GM18867 (cell line): Measurements from ENCODE around the gene ACTL9.

ENCODE experiments used
- ATAC-seq: cut with Tn5 transposase; IDR thresholded peaks from one replicate; pipeline ENCODE4 v1.9.1; 2021; ENCODE audit warnings: mild to moderate bottlenecking, moderate library complexity; ENCODE audit not compliant: unreplicated experiment

ACTL9 gene

GRCh38 chr19:8686549-8686948 lies 12.0 kb downstream of the ACTL9 start:
- ATAC-seq = no peak

GRCh38 chr19:8684001-8684902 lies 14.3 kb downstream of the ACTL9 start:
- ATAC-seq = no peak

GRCh38 chr19:8682931-8683330 lies 15.7 kb downstream of the ACTL9 start:
- no peak for ATAC-seq

DNA sequence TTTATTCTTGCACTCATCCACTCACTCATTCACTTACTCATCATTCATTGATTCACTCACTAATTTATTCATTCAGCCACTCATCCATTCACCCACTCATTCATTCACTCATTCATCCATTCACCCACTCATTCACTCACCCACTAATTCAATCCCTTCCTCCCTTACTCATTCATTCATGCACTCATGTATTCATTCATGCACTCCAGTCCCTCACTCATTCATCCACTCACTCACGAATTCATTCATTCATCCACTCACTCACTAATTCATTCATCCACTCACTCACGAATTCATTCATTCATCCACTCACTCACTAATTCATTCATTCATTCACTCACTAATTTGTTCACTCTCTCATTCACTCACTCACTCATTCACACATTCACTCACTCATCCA lies 16.1 kb downstream of the ACTL9 start:
- no peak for ATAC-seq

GRCh38 chr19:8681345-8682029 lies 17.1 kb downstream of the ACTL9 start:
- ATAC-seq = no peak

DNA sequence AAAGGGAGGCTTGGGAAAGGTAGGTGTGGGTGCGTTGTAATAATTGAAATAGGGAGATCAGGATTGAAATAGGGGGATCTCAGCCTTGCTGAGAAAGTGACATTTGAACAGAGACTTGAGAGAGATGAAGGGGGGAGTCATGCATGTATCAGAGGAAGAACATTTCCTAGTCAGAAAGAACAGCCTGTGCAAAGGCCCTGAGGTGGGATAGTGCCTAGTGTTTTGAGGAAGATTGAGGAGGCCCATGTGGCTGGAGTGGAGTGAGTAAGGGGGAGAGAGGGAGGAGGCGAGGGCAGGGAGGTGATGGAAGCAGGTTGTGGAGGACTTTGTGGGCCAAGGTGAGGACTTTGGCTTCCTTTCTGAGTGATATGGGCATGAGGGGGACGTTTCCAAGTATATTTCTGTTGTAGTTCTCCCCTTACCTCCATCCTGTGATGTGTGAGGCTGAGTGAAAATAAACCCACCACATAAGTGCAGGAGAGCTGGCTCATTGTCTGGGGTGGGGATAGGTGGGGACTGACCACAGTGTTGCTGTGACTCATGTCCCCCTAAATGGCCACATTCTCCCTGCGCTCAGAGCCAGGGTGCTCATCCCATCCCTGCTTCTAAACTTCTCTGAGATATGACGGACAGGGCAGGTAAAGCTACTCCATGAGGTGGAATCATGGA lies 17.8 kb downstream of the ACTL9 start:
- no peak for ATAC-seq

DNA sequence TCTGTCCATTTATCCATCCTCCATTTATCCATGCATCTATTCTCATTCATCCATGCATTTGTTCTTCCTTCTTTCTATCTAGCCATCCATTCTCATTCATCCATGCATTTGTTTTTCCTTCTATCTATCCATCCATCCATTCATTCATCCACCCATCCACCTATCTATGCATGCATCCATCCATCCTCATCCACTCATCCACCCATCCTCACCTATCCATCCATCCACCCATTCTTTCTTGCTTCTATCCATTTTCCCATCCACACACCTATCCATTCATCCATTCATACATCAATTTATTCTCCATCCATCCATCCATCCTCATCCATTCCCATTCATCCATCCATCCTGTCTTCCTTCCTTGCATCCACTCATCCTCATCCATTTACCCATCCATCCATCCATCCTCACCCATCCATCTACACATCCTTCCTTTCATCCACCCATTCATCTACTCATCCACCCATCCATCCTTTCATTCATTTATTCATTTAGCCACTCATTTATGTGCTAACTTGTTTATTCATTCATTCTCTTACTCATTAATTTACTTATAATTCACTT lies 20.3 kb downstream of the ACTL9 start:
- no peak for ATAC-seq

- ATAC-seq = no peak
These were observed 23.5 kb downstream of the ACTL9 start for GRCh38 chr19:8675066-8675465.

GRCh38 chr19:8673276-8673891 lies 25.2 kb downstream of the ACTL9 start:
- ATAC-seq = no peak

DNA sequence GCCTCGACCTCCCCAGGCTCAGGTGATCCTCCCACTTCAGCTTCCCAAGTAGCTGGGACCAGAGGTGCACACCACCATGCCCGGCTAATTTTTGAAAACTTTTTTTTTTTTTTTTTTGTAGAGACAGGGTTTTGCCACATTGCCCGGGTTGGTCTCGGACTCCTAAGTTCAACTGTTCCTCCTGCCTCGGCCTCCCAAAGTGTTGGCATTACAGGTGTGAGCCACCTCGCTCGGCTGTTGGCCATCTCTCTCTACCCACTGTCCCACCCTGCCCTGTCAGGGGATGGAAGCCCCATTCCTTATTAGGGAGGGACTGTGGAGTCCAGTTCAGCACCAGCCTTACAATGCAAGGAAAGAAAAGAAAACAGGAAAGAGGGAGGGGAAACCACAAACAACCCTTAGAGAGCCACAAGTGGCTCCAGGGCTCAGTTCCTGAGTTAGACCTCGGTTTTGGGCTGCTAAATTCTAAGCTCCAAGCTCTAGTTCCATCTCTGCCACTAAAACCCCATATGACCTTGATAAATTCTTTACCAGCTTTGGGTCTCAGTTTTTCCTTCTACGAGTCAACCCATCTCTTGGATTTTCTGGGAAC lies 31.7 kb downstream of the ACTL9 start:
- ATAC-seq = no peak

DNA sequence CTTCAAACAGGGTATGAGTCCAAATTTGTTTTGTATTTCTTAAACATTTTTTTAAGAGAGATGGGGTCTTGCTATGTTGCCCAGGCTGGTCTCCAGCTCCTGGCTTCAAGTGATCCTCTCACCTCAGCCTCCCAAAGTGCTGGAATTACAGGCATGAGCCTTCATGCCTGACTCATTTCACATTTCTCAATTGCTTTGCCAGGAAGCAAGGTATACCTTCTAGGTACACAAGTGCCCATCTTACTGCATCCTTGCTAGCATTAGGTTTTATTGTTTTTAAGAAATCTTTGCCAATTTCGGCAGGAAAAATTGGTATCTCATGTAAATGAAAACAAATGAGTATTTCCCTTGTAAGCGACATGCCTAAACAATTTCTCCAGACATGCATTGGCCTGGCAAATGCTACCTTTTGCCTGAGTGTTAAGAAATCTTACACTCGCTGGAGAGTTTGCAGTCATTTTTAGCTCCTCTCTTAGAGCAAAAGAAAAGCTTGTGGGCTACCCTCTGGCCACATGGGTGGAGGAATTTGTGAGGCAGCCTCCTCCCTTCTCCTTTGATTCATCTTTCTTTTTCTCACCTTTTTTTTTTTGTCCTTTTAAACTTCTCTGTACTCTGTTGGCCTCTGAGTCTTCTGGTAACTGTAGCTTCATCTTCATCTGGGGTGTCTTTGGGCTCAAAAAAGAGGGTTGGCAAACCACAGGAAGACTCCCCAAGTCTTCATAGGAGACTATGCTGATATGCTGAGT lies 33.0 kb downstream of the ACTL9 start:
- ATAC-seq = no peak

GRCh38 chr19:8664671-8665057 lies 33.9 kb downstream of the ACTL9 start:
- ATAC-seq = no peak

DNA sequence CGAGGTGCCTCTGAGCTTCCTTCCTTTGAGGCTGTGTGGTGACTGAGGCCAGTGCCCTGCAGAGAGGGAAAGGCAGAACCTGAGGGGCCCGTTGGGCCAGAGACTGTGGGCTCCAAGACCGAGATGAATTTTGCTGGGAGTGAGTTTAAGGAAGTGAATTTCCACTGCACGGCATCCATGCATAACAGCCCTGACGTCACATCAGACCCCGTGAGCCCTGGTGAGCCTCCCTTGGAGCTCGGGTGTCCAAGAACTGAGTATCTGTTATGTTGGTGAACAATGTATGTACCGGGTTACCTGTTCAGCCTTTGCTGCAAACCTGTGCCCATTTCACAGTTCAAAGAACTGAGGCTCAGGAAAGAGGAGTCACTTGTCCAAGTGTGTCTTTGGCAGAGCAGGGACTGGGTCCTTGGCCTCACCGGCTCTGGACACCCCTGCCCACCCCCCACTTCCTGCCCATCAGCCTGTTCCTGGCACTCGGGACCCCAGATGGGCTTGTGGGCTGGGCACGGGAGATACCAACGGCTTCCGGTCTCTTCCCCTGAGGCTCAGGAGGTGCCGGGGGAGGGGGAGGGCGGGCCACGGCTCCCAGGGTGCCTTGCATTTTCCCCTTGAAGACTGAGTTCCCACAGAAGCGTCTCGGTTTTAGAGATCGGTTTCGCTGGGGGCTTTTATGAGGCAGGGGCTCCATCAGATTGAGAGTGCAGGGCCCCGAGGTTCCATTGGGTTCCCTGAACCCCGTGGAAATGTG lies 34.5 kb downstream of the ACTL9 start:
- no peak for ATAC-seq

DNA sequence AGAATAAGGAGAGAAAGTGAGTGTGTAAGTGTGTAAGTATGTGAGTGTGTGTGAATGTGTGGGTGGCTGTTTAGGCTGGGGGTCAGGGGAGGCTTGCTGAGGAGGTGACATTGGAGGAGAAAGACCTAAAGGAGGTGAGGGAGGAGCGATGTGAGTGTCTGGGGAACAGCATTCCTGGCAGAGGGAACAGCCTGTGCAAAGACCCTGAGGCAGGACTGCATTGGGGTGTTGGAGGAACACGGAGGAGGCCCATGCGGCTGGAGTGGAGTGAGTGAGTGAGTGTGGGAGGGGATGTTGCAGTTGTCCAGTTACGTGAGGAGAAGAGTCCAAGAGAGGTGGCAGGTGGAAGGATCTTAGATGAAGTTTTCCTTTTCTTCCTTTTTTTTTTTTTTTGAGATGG lies 36.3 kb downstream of the ACTL9 start:
- ATAC-seq = no peak

GRCh38 chr19:8659905-8660304 lies 38.7 kb downstream of the ACTL9 start:
- no peak for ATAC-seq

GRCh38 chr19:8657869-8658268 lies 40.7 kb downstream of the ACTL9 start:
- no peak for ATAC-seq

GRCh38 chr19:8655340-8655709 lies 43.3 kb downstream of the ACTL9 start:
- no peak for ATAC-seq

DNA sequence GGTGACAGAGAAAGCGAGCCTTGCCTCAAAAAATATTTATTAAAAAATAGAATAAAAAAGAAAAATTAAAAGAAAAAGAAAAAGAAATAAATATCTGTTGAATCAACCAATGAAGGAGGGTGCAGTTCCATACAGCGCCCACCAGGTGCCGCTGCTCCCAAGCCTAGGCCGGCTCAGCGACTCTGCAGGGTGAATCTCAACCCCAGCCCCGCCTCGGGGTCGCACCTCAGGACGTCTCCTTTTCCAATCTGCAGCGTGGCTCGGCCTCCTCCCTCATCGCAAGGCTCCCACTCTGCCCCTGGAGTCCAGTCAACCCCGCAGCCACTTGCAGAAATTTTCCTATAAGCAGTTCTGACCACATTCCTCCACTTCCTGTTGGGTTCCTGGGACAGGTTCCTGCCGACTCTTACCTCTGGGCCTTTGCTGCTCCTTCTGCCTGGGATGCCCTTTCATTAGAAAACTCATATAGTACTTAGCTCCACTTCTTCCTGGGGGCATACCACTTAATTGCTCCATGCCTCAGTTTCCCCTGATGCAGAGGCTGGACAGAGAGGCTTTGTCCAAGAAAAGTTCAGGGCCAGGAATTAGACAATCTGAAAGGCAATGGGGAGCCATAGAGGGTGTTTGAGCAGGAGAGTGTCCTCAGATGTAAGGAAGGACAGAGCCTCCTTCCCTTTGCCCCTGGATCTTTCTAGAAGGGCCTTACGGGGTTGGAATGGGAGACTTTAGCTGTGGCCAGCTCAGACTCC lies 43.8 kb downstream of the ACTL9 start:
- no peak for ATAC-seq

- no peak for ATAC-seq
These were observed 50.4 kb downstream of the ACTL9 start for GRCh38 chr19:8648240-8648639.
